ENCODE data around the gene GNAQ.
A peak's percentile ranks its signal among the peaks of the same experiment; 100 is the strongest.

The GNAQ gene

GRCh38 chr9:78017190-78017693, 14.4 kb downstream of the GNAQ start:
- Histone ChIP-seq H2BK12ac (ENCODE audit: low read length in 2 of 2) (no peak overlapping the region), H3K36me3 (ENCODE audit: control insufficient read depth in 1 of 2, insufficient read depth in 2 of 2, low read depth in 1 of 2, low read length in 2 of 2) (no peaks in the 10 kb centered on the region), H3K27me3 (ENCODE audit: control insufficient read depth in 1 of 2, insufficient read depth in 1 of 2, low read length in 2 of 2) (no peaks in the 10 kb centered on the region), H2AFZ (ENCODE audit: low read depth, low read length) (no peak overlapping the region), H3K27ac (ENCODE audit: low read length, poor library complexity, severe bottlenecking) (no peak overlapping the region), H3K79me1 (replicated peaks; ENCODE audit: low read length, poor library complexity, severe bottlenecking) (peaks cover 2% of the 10 kb centered on the region), H3K23ac (ENCODE audit: low read length in 2 of 2) (no peak overlapping the region), H3K4ac (ENCODE audit: low read depth in 1 of 2, low read length in 2 of 2) (no peak overlapping the region), H2BK5ac (ENCODE audit: low read depth, low read length, poor library complexity, severe bottlenecking) (no peak overlapping the region), H2AK5ac (ENCODE audit: low read length, severe bottlenecking) (no peak overlapping the region), H3K4me1 (ENCODE audit: control insufficient read depth, insufficient read depth, low read depth, low read length) (peaks cover 19% of the 10 kb centered on the region), H2BK120ac (ENCODE audit: low read depth, low read length) (no peak overlapping the region), H4K8ac (ENCODE audit: low read length) (no peak overlapping the region), H4K91ac (ENCODE audit: low read length) (no peak overlapping the region), H3K14ac (ENCODE audit: low read length in 2 of 2) (no peak overlapping the region), H3K4me3 (ENCODE audit: insufficient read depth in 1 of 2, low read depth in 1 of 2, low read length in 2 of 2) (no peak overlapping the region), H3K9ac (ENCODE audit: low read length) (no peak overlapping the region), H3K18ac (ENCODE audit: low read depth in 1 of 2, low read length in 2 of 2) (no peak overlapping the region), H3K9me3 (ENCODE audit: control insufficient read depth, low read length) (no peaks in the 10 kb centered on the region), H2BK15ac (ENCODE audit: low read depth, poor library complexity, severe bottlenecking) (no peak overlapping the region), H3K4me2 (ENCODE audit: low read length, poor library complexity, severe bottlenecking) (no peak overlapping the region)
- DNase-seq = no peak
- 100% methylated on average over 3 of the region's 3 CpGs for WGBS

GRCh38 chr9:78015241-78015640, 16.4 kb downstream of the GNAQ start:
- DNase-seq = no peak
- Histone ChIP-seq H2AK5ac (ENCODE audit: low read length, severe bottlenecking) (no peak overlapping the region), H2BK12ac (ENCODE audit: low read length in 2 of 2) (no peak overlapping the region), H3K9ac (ENCODE audit: low read length) (no peak overlapping the region), H3K79me1 (replicated peaks; ENCODE audit: low read length, poor library complexity, severe bottlenecking) (peaks cover 4% of the 10 kb centered on the region), H2BK120ac (ENCODE audit: low read depth, low read length) (no peak overlapping the region), H3K14ac (ENCODE audit: low read length in 2 of 2) (no peak overlapping the region), H2BK5ac (ENCODE audit: low read depth, low read length, poor library complexity, severe bottlenecking) (peak overlapping the region; percentile 82), H3K27ac (ENCODE audit: low read length, poor library complexity, severe bottlenecking) (peak overlapping the region; percentile 28), H3K27me3 (ENCODE audit: control insufficient read depth in 1 of 2, insufficient read depth in 1 of 2, low read length in 2 of 2) (no peaks in the 10 kb centered on the region), H2AFZ (ENCODE audit: low read depth, low read length) (no peak overlapping the region), H4K91ac (ENCODE audit: low read length) (no peak overlapping the region), H3K18ac (ENCODE audit: low read depth in 1 of 2, low read length in 2 of 2) (no peak overlapping the region), H3K4me3 (ENCODE audit: insufficient read depth in 1 of 2, low read depth in 1 of 2, low read length in 2 of 2) (no peak overlapping the region), H4K8ac (ENCODE audit: low read length) (no peak overlapping the region), H3K4ac (ENCODE audit: low read depth in 1 of 2, low read length in 2 of 2) (no peak overlapping the region), H3K9me3 (ENCODE audit: control insufficient read depth, low read length) (no peaks in the 10 kb centered on the region), H3K4me2 (ENCODE audit: low read length, poor library complexity, severe bottlenecking) (no peak overlapping the region), H2BK15ac (ENCODE audit: low read depth, poor library complexity, severe bottlenecking) (no peak overlapping the region), H3K4me1 (ENCODE audit: control insufficient read depth, insufficient read depth, low read depth, low read length) (peaks cover 6% of the 10 kb centered on the region), H3K23ac (ENCODE audit: low read length in 2 of 2) (no peak overlapping the region), H3K36me3 (ENCODE audit: control insufficient read depth in 1 of 2, insufficient read depth in 2 of 2, low read depth in 1 of 2, low read length in 2 of 2) (no peaks in the 10 kb centered on the region)

- 85% methylated on average over 5 of the region's 6 CpGs for WGBS
- Histone ChIP-seq H3K9ac (ENCODE audit: low read length) (no peak overlapping the region), H2BK12ac (ENCODE audit: low read length in 2 of 2) (no peak overlapping the region), H3K9me3 (ENCODE audit: control insufficient read depth, low read length) (no peaks in the 10 kb centered on the region), H3K4me1 (ENCODE audit: control insufficient read depth, insufficient read depth, low read depth, low read length) (peaks cover 6% of the 10 kb centered on the region), H2AFZ (ENCODE audit: low read depth, low read length) (no peak overlapping the region), H2BK120ac (ENCODE audit: low read depth, low read length) (no peak overlapping the region), H3K27ac (ENCODE audit: low read length, poor library complexity, severe bottlenecking) (no peak overlapping the region), H3K36me3 (ENCODE audit: control insufficient read depth in 1 of 2, insufficient read depth in 2 of 2, low read depth in 1 of 2, low read length in 2 of 2) (no peaks in the 10 kb centered on the region), H3K27me3 (ENCODE audit: control insufficient read depth in 1 of 2, insufficient read depth in 1 of 2, low read length in 2 of 2) (no peaks in the 10 kb centered on the region), H3K79me1 (replicated peaks; ENCODE audit: low read length, poor library complexity, severe bottlenecking) (peaks cover 5% of the 10 kb centered on the region), H4K8ac (ENCODE audit: low read length) (no peak overlapping the region), H3K4me3 (ENCODE audit: insufficient read depth in 1 of 2, low read depth in 1 of 2, low read length in 2 of 2) (no peak overlapping the region), H3K23ac (ENCODE audit: low read length in 2 of 2) (no peak overlapping the region), H4K91ac (ENCODE audit: low read length) (no peak overlapping the region), H2BK5ac (ENCODE audit: low read depth, low read length, poor library complexity, severe bottlenecking) (no peak overlapping the region), H3K4me2 (ENCODE audit: low read length, poor library complexity, severe bottlenecking) (no peak overlapping the region), H2AK5ac (ENCODE audit: low read length, severe bottlenecking) (no peak overlapping the region), H2BK15ac (ENCODE audit: low read depth, poor library complexity, severe bottlenecking) (no peak overlapping the region), H3K18ac (ENCODE audit: low read depth in 1 of 2, low read length in 2 of 2) (no peak overlapping the region), H3K14ac (ENCODE audit: low read length in 2 of 2) (no peak overlapping the region), H3K4ac (ENCODE audit: low read depth in 1 of 2, low read length in 2 of 2) (no peak overlapping the region)
- peak; percentile 37 for DNase-seq
These were observed 16.8 kb downstream of the GNAQ start for GRCh38 chr9:78014776-78015175.

GRCh38 chr9:78013934-78014333, 17.7 kb downstream of the GNAQ start:
- Histone ChIP-seq H3K4me3 (ENCODE audit: insufficient read depth in 1 of 2, low read depth in 1 of 2, low read length in 2 of 2) (no peak overlapping the region), H3K27me3 (ENCODE audit: control insufficient read depth in 1 of 2, insufficient read depth in 1 of 2, low read length in 2 of 2) (no peaks in the 10 kb centered on the region), H4K91ac (ENCODE audit: low read length) (no peak overlapping the region), H2BK12ac (ENCODE audit: low read length in 2 of 2) (no peak overlapping the region), H3K27ac (ENCODE audit: low read length, poor library complexity, severe bottlenecking) (no peak overlapping the region), H3K23ac (ENCODE audit: low read length in 2 of 2) (no peak overlapping the region), H2BK15ac (ENCODE audit: low read depth, poor library complexity, severe bottlenecking) (no peak overlapping the region), H3K79me1 (replicated peaks; ENCODE audit: low read length, poor library complexity, severe bottlenecking) (peaks cover 7% of the 10 kb centered on the region), H3K4ac (ENCODE audit: low read depth in 1 of 2, low read length in 2 of 2) (no peak overlapping the region), H3K4me1 (ENCODE audit: control insufficient read depth, insufficient read depth, low read depth, low read length) (peaks cover 6% of the 10 kb centered on the region), H2AK5ac (ENCODE audit: low read length, severe bottlenecking) (no peak overlapping the region), H2BK5ac (ENCODE audit: low read depth, low read length, poor library complexity, severe bottlenecking) (no peak overlapping the region), H3K14ac (ENCODE audit: low read length in 2 of 2) (no peak overlapping the region), H3K9me3 (ENCODE audit: control insufficient read depth, low read length) (no peaks in the 10 kb centered on the region), H3K36me3 (ENCODE audit: control insufficient read depth in 1 of 2, insufficient read depth in 2 of 2, low read depth in 1 of 2, low read length in 2 of 2) (no peaks in the 10 kb centered on the region), H2BK120ac (ENCODE audit: low read depth, low read length) (no peak overlapping the region), H2AFZ (ENCODE audit: low read depth, low read length) (no peak overlapping the region), H3K9ac (ENCODE audit: low read length) (no peak overlapping the region), H4K8ac (ENCODE audit: low read length) (no peak overlapping the region), H3K18ac (ENCODE audit: low read depth in 1 of 2, low read length in 2 of 2) (no peak overlapping the region), H3K4me2 (ENCODE audit: low read length, poor library complexity, severe bottlenecking) (no peak overlapping the region)
- DNase-seq = no peak
- 92% methylated on average over 1 of the region's 1 CpG for WGBS
